Measurements from ENCODE around the gene SUCLG2.

Gene SUCLG2

DNA sequence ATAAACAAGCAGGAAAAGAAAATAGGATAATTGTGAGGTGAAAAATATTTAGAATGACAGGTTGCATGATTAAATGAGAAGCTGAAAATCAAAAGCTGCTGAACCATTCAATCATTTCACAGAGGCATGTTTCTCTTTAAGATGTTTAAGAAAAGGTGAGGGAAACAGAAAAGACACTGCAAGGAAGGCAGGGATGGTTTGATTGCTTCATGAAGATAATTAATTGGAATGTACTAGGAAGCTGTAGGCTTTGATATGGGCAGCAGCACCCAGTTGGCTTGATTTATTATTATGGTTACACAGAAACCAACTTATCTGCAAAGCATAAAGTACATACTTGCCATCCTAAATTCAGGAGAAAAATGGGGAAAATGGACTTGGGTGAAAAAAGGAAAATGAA lies 234.6 kb downstream of the SUCLG2 start:
- no peak for TF ChIP-seq ZFX (IDR thresholded peaks at IDR 0.05)
- TF ChIP-seq, protein P1, sequence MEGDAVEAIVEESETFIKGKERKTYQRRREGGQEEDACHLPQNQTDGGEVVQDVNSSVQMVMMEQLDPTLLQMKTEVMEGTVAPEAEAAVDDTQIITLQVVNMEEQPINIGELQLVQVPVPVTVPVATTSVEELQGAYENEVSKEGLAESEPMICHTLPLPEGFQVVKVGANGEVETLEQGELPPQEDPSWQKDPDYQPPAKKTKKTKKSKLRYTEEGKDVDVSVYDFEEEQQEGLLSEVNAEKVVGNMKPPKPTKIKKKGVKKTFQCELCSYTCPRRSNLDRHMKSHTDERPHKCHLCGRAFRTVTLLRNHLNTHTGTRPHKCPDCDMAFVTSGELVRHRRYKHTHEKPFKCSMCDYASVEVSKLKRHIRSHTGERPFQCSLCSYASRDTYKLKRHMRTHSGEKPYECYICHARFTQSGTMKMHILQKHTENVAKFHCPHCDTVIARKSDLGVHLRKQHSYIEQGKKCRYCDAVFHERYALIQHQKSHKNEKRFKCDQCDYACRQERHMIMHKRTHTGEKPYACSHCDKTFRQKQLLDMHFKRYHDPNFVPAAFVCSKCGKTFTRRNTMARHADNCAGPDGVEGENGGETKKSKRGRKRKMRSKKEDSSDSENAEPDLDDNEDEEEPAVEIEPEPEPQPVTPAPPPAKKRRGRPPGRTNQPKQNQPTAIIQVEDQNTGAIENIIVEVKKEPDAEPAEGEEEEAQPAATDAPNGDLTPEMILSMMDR (conservative IDR thresholded peaks at IDR 0.05) = no peak
- no peak overlapping the region for H3K27ac ChIP-seq

GRCh38 chr3:67419218-67419529 lies 235.2 kb downstream of the SUCLG2 start:
- TF ChIP-seq, protein P1 (conservative IDR thresholded peaks at IDR 0.05) = no peak
- TF ChIP-seq ZFX (IDR thresholded peaks at IDR 0.05) = no peak
- H3K27ac ChIP-seq = no peak overlapping the region

GRCh38 chr3:67418426-67419217 lies 235.8 kb downstream of the SUCLG2 start:
- TF ChIP-seq, protein P1 (conservative IDR thresholded peaks at IDR 0.05) = no peak
- no peak for TF ChIP-seq ZFX (IDR thresholded peaks at IDR 0.05)
- no peak overlapping the region for H3K27ac ChIP-seq

DNA sequence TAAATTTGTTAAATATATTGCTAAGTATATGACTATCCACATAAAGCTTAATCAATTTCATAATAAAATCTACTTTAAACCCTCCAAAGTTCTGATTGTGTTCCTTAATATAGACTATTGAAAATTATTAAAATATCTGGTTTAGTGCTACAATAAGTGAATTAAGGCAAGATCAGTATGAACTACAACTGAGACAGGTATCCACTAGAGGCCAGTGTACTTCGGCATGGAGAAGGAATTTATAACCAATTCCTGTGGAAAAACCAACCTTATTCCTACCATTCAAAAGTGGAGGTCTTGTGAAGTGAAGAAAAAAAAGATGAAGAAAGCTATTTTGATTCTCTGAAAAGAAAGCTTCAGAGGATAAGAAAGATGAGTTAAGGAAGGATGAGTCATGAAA lies 237.7 kb downstream of the SUCLG2 start:
- H3K27ac ChIP-seq = no peak overlapping the region
- TF ChIP-seq, protein P1 (conservative IDR thresholded peaks at IDR 0.05) = peak; percentile 13; the same call in 1 of the 2 replicates
- TF ChIP-seq ZFX (IDR thresholded peaks at IDR 0.05) = no peak

GRCh38 chr3:67415511-67415910 lies 238.9 kb downstream of the SUCLG2 start:
- TF ChIP-seq, protein P1 (conservative IDR thresholded peaks at IDR 0.05) = no peak
- TF ChIP-seq ZFX (IDR thresholded peaks at IDR 0.05) = no peak

DNA sequence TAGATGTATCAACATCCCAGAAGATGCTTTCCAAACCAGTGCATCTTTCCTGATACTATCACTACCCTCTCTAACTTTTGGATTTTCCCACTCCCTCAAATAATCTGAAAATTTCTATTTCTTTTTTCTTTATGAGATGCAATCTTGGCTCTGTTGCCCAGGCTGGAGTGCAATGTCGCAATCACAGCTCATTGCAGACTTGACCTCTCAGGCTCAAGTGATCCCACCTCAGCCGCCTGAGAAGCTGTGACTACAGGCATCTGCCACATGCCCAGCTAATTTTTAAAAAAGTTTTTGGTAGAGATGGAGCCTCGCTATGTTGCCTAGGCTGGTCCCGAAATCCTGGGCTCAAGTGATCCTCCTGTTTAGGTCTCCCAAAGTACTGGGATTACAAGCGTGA lies 239.7 kb downstream of the SUCLG2 start:
- TF ChIP-seq ZFX (IDR thresholded peaks at IDR 0.05) = no peak
- TF ChIP-seq, protein P1 (conservative IDR thresholded peaks at IDR 0.05) = no peak
- no peak overlapping the region for H3K27ac ChIP-seq

More at GRCh38 chr3:67415511-67415910, 238.9 kb downstream of the SUCLG2 start:
- H3K27ac ChIP-seq = no peak overlapping the region

GRCh38 chr3:67405193-67405592 lies 249.2 kb downstream of the SUCLG2 start:
- no peak overlapping the region for H3K27ac ChIP-seq
- no peak for TF ChIP-seq ZFX (IDR thresholded peaks at IDR 0.05)

GRCh38 chr3:67402873-67403272 lies 251.5 kb downstream of the SUCLG2 start:
- TF ChIP-seq ZFX (IDR thresholded peaks at IDR 0.05) = no peak
- TF ChIP-seq, protein P1 (conservative IDR thresholded peaks at IDR 0.05) = no peak

More at GRCh38 chr3:67402873-67403272, 251.5 kb downstream of the SUCLG2 start:
- H3K27ac ChIP-seq = no peak overlapping the region

Measured in C4-2B (cell line).